AG09309 (cell line): ENCODE measurements around the gene ENTR1.

Experiments
- DNase-seq: peaks from one replicate; pipeline ENCODE4 v3.0.0-alpha.2; 2010; ENCODE audit warnings: low read depth
- H3K4me3 ChIP-seq: 2 replicates; pipeline ENCODE4 v1.5.1; 2011; ENCODE audit warnings: mild to moderate bottlenecking, low read depth, low read length, moderate library complexity; ENCODE audit not compliant: control insufficient read depth
- CTCF ChIP-seq: IDR thresholded peaks from 2 replicates; pipeline ENCODE4 v1.5.1; 2011; ENCODE audit warnings: mild to moderate bottlenecking, low read depth, low read length, inconsistent platforms; ENCODE audit not compliant: insufficient read depth, control insufficient read depth; ENCODE audit errors: missing control alignments

Gene ENTR1

DNA sequence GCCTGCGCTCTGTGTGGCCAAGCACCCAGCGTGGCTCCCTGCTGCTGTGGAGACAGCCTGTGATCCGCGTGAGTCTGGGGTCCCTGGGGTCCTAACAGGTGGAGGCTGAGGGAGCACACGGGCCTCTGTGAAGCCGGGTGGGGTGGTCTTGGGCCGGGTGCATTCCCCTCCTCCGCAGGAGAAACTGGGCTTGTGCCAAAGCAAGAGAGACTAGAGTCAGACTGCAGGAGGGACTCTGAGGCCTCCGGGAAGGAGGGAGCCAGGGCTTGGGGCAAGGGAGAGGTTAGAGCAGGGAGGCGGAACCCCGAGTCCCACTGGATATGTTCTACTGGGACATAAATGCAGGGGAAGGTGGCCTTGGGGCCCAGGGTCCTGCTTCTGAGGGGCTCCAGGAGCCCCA lies 57.3 kb downstream of the ENTR1 start:
- TF ChIP-seq CTCF = no peak
- DNase-seq = no peak
- H3K4me3 ChIP-seq = no peak overlapping the region

GRCh38 chr9:136352682-136353081 lies 57.7 kb downstream of the ENTR1 start:
- DNase-seq = no peak
- TF ChIP-seq CTCF = no peak
- H3K4me3 ChIP-seq = no peak overlapping the region
